Hepatocyte (in vitro differentiated cells): ENCODE measurements around the gene GPR156.

Experiments
- EZH2 ChIP-seq: fragments of 200-600 bp; sonication (generic); IDR thresholded peaks from 2 replicates; pipeline ENCODE4 v1.6.1; 2016; ENCODE audit warnings: antibody characterized with exemption, mild to moderate bottlenecking, borderline replicate concordance
- TF ChIP-seq, protein P1 (sequence below): fragments of 200-600 bp; sonication (generic); IDR thresholded peaks from 2 replicates; pipeline ENCODE4 v1.5.1; 2016; ENCODE audit warnings: antibody characterized with exemption, mild to moderate bottlenecking; ENCODE audit not compliant: poor library complexity

DNA sequence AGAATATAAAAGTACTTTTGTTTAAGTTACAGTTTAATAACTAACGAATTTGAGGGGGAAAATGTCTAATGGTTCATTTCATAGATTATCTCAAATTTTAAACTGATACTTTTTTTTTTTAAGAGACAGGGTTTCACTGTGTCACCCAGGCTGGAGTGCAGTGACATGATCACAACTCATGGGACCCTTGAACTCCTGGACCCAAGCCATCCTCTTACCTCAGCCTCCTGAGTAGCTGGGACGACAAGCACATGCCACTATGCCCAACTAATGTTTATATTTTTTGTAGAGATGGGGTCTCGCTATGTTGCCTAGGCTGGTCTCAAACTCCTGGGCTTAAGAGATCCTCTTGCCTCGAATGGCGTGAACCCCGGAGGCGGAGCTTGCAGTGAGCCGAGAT is 47.6 kb upstream of the GPR156 start:
- TF ChIP-seq, protein P1, sequence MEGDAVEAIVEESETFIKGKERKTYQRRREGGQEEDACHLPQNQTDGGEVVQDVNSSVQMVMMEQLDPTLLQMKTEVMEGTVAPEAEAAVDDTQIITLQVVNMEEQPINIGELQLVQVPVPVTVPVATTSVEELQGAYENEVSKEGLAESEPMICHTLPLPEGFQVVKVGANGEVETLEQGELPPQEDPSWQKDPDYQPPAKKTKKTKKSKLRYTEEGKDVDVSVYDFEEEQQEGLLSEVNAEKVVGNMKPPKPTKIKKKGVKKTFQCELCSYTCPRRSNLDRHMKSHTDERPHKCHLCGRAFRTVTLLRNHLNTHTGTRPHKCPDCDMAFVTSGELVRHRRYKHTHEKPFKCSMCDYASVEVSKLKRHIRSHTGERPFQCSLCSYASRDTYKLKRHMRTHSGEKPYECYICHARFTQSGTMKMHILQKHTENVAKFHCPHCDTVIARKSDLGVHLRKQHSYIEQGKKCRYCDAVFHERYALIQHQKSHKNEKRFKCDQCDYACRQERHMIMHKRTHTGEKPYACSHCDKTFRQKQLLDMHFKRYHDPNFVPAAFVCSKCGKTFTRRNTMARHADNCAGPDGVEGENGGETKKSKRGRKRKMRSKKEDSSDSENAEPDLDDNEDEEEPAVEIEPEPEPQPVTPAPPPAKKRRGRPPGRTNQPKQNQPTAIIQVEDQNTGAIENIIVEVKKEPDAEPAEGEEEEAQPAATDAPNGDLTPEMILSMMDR = no peak
- no peak for TF ChIP-seq EZH2
